CD4-positive, alpha-beta T cell treated with Interleukin-15 for 1 hour (primary cell): ENCODE measurements around the gene RANBP1.

Experiments
- DNase-seq: peaks from one replicate; pipeline ENCODE4 v3.0.0-alpha.2; 2020

RANBP1 gene

GRCh38 chr22:20109411-20110358, 6.2 kb upstream of the RANBP1 start:
- peak; percentile 15 for DNase-seq

- no peak for DNase-seq
These were observed 5.4 kb upstream of the RANBP1 start for GRCh38 chr22:20110359-20110985.

DNA sequence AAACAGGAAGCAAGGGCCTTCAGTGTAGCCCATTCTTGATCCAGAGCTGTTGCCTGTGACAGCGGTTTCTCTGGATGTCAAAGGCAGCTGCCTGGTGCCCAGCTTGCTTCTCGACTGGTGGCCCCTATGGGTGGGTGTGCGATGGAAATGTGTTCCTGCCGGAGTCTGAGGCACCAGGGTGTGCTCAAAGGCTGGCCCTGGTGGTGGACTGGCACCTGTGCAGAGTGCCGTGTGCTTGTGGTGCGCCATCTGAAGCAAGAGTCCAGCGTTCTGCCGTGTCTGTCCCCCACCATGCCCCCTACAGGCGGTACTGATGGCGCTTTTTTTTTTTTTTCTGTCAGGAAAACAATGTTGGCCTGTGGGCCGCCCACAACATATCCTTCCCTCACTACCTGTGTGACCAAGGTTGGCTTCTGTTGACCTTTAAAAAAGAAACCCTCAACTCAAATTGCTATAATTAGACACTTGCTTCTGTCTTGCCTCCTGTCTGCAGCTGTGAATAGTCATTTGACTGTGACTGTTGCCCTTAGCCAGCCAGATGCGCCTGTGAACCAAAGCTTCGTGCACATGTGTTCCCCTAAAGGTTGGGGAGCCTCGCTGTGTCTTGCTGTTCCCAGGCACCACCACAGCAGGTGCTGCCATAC, 4.7 kb upstream of the RANBP1 start:
- no peak for DNase-seq

DNA sequence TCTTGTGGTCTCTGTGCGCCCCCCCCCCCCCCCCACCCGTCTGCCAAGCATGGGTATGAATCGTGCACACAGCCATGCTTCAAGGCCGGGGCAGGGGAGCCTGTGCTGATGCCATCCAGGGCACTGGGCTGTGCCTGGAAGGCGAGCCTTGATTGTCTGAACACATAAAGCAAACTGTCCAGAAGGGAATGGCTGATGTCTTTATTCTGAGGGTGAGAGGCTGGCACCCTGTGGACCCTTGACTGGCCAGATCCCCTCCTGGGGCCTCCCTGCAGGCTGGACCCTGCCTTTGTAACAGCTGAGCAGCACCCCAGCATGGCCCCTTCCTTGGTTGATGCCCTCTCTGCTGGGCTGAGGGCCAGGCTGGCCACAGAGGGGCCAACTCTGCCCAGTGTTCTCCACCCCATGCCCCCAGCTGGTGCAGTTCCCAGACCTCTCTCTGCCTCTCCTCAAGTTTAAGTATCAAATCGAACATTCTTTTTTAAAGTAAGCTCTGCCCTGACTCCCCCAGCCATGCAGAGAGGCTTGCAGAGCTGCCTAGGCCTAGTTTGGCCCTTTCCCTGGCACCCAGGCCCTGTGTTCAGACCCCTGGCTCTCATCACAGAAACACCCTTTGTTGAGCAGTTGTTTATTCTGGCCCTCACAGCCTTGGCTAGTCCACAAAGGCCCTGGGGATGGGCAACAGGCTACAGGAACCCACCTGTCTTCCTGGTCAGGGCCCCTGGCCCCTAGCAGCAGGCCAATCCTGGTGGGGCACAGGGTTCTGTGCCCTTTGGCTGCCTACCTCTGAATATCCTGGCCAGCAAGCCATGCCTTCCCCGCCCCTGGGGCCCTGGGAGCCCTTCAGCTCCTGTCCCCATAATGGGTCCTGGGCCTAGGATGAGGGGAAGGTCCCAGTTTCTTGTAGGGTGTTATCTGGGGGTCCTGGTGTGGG, 3.9 kb upstream of the RANBP1 start:
- no peak for DNase-seq

DNA sequence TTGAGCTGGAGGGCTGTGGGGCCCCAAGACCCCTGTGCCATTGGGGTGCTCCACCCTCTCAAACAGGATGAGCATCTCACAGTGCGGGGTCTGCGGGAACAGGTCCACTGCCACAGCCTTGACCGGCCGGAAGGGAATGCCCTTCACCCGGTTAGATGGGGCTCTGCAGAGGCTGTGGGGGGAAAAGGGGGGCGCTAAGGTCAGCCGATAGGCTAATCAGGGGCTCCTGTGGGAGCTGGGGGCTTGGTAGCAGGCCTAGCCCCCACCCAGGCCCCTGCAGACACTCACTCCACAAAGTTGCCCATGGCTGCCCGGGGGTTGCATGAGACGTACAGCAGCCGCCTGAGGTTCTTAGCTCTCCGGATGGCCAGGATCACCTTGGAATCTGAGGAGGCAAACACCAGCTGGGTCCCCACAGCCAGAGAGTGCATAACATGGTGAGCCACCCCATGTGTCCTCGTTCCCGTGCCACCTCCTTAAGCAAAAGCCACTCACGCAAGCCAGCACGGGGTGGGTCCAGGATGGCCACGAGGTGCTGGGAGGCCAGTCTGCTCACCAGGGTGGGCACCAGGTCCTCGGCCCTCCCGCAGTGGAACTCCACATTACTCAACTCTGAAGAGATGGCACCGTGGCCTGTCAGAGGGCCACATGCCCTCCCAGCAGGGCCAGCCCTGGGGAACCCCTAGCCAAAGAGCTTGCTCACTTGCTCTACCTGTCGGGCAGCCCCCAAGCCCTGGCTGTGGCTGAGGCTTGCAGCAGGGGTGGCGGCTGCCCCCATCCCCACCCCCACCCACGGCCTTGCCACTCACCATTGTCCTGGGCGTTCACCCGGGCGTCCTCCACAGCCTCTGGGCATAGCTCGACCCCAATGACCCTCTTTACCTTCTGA, 3.0 kb upstream of the RANBP1 start:
- DNase-seq: no peak

DNA sequence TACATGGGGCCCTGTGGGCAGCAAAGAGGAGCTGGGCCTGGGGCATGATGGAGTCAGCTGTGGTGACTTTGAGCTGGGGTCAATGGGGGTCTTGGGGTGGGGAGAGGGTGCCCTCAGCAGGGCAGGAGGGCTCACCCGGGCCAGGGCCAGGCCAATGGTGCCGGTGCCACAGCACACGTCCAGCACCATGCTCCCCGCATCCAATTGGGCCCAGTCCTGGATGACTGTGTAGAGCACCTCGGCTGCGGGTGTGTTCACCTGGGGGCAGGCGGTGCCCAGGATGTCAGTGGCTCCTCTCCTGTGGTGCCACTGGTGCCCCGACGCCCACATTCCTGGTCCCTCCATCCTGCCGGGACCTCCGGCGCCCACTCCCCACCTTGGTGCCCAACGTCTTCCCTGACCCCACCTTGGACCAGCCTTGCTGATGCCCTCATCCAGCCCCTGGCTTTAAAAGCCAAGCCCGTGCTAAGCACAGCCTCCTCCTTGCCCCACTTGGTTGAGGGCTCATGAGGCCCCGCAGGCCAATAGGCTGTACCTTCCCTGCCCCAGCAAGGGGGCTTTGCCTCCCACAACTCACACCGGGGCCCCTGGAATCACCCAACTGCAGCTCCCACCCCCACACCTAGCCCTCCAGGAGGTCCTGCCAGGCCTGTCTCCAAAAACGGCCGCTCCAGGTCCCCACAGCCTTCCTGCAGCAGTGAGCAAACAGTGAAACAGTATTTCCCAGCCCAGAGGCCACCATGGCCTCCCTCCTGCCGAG, 2.2 kb upstream of the RANBP1 start:
- DNase-seq: no peak

DNA sequence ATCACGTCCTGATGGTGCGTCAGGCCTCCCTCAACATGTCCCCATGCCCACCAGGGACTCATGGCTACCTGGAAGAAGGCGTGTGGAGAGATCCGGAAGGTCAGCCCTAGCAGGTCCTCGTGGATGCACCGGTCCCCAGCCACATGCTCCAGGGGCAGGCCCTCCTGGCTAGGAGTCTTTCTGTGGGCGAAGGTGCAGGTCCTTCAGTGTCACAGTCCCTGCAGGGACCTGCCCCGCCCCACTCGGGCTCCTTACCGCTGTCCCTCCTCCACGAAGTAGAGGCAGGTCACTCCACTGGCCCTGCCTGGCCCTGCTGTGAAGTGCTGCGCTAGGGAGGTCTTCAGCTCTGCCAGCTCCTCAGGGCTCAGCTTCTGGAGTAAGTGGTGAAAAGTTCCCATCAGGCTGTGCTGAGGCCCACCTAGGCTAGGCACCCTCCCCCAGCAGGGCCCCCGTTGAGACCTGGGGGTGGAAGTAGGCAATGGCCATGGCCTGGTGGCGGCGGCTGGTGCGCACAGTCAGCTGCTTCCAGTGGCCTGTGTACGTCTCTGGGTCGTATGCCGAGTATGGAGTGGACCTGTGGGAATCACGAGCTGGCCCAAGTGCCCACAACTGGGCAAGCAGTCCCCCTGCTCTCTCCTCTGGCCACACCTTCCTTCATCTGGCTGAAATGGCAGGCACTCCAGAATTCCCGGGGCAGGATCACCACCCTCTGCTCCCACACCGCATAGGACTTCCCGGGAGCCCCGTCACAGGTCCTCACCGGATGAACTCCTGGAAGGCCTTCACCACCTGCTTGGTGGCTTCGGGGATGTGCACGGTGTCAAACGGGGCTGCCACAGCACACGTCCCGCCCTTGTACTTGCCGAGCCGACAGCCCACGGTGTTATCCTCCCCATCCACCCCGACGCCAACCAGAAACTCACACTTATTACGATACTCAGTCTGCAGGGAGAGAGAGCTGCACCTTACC, 1.1 kb upstream of the RANBP1 start:
- no peak for DNase-seq

- DNase-seq: no peak
These were observed 559 bp downstream of the RANBP1 start for GRCh38 chr22:20116376-20116950.

- DNase-seq: peak; percentile 97
These were observed 1.2 kb downstream of the RANBP1 start, which contains the start of gene TRMT2A for GRCh38 chr22:20116951-20117632. TSS of gene TRMT2A (minus strand) at chr22:20117226. CDS start at chr22:20116906, 320 bp downstream.

- DNase-seq: peak; percentile 54
These were observed 1.9 kb downstream of the RANBP1 start for GRCh38 chr22:20117633-20118299.

DNA sequence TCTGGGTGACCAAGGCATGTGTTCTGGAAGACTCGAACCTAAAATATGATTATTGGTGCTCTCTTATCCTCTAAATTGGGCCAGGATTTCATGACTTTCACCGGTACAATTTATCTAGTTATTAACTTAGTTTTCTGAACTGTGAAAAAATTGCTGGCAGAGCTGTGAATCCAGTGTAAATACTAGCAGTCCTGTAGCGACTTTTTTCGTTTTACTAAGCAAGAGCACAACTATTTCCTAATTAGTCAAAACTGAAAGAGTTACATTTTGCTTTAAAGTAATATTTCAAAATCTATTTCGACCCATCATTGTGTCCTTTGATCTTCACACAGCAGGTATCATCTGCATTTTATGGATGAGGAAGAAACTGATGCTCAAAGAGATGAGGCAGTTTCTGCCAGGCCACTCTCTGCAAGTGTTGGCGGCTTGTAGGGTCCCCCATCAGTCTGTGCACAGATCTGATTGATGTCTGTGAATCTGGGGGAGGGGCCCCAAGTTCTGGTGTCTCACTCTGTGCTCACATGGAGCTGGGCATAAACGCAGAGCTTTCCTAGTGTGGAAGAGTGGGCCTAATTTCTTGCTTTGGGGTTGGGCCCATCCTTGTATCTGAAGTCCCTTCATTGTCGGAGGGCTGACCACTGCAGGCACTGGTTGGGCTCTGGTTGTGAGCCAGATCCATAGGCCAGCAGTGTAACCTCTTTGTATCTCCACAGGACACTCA, 2.6 kb downstream of the RANBP1 start:
- DNase-seq: no peak

DNA sequence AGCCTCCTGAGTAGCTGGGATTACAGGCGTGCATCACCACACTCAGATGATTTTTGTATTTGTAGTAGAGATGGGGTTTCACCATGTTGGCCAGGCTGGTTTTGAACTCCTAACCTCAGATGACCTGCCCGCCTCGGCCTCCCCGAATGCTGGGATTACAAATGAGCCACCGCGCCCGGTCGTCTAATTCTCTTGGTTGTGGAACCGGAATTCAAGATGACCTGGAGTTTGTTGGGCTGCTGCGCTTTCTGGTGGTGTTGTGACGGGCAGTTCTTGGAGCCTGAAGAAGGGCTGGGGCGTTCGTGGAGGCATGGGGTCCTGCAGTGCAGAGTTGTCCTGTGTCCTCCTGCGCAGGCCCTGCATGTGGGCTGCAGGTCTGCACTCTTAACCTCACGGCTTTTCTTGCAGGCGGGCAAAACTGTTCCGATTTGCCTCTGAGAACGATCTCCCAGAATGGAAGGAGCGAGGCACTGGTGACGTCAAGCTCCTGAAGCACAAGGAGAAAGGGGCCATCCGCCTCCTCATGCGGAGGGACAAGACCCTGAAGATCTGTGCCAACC, 6.0 kb downstream of the RANBP1 start:
- DNase-seq: no peak

DNA sequence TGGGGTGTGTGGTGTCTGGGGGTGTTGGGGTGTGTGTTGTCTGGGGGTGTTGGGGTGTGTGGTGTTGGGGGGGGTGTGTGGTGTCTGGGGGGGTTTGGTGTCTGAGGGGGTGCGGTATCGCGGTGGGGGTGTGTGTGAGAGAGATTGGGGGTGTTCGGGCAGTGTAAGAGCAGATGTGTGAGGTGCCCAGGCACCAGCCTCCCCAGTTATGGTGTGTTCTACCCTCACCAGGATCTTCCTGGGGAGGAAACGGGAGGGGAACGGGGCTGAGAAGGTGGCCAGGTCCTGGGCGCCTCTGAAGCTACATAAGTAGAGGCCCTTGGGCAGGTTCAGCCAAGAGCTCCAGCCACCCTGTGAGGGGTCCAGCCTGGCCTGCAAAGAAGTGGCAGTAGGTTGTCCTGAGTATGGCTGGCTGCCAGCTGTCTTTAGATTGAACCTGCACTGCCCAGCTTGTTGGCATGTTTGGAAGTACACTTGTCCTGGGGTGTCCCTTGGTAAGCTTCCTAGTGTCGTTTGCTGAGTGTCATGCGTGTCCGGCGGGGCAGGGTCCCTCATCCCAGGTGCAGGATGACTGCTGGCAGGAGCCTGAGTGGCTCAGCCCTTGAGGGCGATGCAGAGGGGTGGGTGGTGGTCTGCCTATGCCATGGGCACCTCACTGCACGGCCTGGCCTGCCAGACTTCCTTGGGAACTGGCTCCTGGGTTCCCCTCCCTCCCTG, 7.6 kb downstream of the RANBP1 start:
- no peak for DNase-seq

GRCh38 chr22:20124083-20124787, 8.3 kb downstream of the RANBP1 start:
- DNase-seq: no peak
